D341Med (cell line): Measurements from ENCODE around the gene ANKRD55.
"Not testable (repeated sequence)": the region's sequence is repeated elsewhere in the genome, so short reads cannot be mapped to it uniquely, and the experiment has no call there.

ENCODE experiments used
- DNase-seq: peaks from one replicate; pipeline ENCODE4 v3.0.0; 2012; ENCODE audit warnings: low spot score

Gene ANKRD55

DNA sequence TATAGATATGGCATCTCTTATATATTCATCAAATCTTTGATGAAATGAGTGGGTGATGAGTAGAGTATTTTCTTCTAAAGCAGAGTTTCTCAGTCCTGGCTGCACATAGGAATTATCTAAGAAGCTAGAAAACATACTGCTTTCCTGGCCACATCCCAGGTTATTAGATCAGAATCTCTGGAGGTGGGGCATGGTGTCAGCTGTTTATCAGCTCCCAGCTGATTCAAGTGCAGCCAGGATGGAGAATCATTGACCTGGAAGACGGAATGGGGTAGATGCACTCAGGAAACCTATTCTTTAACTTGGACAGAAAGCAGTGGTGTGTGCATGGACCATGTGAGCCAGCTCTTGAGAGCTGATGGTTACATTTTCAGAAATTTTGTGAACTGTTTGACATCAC lies 130.2 kb downstream of the ANKRD55 start:
- no peak for DNase-seq

DNA sequence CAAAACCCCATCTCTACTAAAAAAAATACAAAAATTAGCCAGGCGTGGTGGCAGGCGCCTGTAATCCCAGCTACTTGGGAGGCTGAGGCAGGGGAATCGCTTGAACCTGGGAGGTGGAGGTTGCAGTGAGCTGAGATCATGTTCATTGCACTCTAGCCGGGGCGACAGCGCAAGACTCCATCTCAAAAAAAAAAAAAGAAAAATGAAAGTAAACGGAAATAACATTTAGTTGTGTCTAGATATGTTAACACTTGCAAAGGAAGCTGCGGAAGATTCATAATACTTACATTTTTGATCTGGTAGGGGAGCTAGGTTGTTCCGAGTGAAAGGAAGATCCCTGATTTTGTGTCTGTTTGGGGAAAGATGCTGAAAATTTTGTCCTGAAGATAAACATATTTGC lies 130.9 kb downstream of the ANKRD55 start:
- DNase-seq: not testable (repeated sequence)

DNA sequence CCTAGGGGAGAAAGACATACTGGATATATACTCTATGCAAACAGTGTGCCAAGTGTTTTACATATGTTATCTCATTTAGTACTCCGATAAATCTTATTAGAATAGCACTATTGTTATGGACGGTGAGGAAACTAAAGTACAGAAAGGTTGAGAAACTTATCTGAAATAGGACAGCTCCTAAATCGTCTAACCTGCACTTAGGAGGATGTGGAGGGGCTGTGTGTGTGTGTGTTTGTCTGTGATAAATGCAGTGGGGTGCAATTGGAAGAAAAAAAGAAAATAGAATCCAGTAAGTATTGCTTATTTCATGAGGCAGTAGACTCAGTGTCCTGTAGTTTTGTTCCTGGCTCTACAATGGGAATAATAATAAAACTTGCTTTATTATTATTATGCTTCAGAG lies 131.9 kb downstream of the ANKRD55 start:
- DNase-seq: no peak

DNA sequence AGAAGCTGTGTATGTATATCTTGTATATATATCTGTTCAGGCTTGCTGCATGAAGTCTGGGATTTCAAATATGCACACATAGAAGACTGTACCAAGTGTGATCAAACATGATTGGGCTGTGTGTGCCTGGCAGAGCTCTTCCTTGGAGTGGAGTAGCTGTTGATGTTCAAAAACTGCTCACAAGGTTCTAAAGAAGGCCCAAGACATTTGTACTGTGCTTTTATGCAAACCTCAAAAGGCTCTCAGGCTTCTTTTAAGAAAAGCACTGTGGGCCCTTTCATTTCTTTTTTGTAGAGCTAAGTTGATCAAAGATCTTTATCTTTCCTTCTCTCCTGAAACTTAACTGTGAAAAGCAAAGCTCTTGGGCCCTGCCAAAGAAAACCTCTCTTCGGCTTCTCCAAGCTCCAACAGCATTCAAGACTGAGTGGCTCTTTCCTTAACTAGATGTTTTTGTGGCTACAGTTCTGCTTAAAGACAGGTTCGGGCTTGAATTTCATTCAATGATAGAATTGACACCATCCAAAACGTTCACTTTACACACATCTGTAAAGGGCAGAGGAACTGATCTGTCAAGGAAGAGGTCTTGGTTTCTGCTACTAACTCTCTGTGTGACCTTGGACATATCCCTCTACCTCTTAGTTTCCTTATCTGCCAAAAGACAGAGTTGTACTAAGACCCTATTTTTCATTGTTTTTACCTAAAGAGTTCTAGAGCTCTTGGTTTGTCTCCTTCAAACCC lies 132.5 kb downstream of the ANKRD55 start:
- DNase-seq: no peak

DNA sequence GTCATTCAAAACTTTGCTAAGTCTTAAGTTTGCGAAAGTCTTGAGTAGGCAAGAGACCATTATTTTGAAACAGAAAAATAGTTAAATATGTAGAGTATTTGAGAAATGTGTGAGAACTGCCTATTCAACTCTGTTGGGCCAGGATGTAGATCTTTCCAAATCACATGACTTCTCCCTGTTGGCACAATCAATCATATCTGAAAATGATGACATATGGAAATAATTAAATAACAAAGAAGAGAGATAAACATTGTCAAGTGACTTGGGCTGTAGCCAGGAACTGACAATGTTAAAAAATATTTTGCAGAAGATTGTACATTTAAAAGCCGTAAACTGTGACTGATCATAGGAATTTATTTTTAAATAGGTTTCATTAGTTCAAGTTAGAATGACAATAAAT lies 133.8 kb downstream of the ANKRD55 start:
- no peak for DNase-seq

DNA sequence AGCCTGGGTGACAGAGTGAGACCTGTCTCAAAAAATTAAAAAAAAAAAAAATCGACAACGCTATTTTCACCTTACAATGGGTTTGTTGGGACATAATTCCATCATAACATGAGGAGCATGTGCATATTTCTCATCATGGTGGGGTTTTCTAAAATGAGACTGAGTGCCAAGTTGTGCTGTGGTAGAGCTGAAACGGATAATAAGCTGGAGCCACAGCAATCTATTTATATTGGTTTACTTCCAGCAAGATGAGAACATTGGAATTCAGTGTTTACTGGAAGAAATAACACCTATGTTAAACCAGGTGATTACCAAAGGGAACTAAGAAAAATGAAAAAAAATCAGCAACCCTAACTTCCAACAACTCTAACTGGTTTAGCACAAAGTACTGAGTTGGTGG lies 136.1 kb downstream of the ANKRD55 start:
- DNase-seq: no peak

DNA sequence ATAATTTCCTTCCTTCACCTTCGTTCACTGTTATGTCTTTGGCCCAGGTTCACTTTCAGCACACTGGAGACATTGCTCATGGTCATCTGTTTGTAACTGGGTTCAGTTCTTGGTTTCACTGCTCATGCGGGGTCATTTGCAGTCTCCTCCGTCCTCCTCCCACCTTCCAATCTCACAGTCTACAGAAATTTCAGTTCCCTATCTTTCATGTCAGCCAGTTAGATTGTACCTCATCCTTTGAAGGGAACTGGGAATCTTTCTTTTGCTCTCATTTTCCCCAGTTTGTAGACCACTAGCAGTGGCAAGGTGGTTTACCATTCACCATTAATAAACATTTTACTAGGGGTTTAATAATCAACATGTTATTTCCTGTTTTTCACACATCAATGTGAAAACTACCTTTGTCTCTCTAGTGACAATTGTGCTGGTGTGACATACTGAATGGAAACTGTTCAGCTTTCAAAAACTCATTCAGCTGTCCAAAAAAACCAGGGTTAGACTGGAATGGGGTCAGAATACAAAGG lies 137.5 kb downstream of the ANKRD55 start:
- no peak for DNase-seq

DNA sequence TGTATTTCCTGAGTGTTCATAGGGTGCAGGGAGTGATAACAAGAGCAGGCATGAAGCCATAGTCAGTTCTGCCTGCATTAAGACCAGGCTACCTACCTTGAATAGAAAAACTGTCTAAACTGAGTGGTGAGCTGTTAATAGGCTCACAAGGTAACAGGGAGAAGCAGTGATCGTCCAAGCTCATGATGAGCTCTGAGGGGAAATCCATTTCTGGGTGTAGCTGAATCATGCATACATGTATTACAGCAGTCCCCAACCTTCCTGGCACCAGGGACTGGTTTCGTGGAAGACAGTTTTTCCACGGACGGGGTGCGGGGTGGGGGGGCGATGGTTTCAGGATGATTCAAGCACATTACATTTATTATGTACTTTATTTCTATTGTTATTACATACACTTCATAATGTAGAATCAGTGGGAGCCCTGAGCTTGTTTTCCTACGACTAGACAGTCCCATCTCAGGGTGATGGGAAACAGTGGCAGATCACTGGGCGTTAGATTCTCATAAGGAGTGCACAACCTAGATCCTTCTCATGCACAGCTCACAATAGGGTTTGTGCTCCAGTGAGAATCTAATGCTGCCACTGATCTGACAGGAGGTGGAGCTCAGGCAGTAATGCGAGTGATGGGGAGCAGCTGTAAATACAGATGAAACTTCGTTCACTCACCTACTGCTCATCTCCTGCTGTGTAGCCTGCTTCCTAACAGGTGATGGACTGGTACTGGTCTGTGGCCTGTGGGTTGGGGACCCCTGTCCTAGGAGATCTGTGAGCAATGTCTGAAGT lies 138.4 kb downstream of the ANKRD55 start:
- no peak for DNase-seq

DNA sequence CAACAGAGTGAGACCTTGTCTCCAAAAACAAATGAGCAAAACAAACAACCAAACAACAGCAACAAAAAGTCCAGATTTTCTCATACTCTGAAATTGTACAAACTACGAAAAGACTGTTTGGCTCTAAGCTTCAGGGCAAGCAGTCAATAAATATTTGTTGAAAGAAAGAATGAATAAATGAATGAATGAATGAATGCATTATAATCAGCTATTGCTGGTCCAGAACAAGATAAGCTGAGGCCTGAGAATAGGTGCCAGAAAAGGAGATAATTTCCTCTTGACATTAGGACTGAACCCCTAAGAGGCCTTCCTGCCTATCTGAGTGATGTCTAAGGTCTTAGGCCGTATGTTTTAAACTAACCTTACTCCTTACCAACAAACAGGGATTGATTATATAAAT lies 139.2 kb downstream of the ANKRD55 start:
- no peak for DNase-seq

DNA sequence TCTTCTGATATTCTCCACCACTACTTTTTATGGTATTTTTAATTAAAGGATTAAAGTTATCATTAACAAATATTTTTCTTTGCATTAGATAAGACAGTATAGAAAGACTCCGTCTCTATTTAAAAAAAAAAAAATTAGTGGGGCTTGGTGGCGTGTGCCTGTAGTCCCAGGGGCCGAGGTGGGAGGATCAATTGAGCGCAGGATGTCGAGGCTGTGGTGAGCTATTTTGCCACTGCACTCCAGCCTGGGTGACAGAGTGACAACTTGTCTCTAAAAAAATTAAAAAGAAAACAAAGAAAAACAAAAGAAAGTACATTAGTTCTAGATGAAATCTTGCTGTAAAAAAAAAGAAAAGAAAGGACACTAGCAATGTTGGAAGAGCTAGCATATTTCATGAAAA lies 141.0 kb downstream of the ANKRD55 start:
- DNase-seq: no peak

DNA sequence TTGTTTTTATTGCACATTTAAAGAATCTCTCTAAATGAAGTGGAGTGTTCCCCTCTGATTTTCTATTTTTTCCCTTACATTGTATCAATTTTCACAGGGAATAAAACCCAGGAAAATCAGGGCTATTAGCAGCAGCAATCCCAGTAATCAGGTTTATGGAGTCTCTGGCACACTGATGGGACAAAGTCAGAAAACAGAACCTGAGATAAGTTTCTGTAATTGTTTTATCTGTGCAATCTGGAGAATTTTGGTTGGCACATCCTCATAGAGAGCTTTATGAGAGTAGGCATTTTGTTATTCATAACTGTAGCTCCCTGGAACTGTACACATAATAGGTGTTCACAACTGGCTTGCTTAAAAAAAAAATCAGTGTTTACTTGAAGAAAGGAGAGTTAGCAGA lies 141.5 kb downstream of the ANKRD55 start:
- no peak for DNase-seq

DNA sequence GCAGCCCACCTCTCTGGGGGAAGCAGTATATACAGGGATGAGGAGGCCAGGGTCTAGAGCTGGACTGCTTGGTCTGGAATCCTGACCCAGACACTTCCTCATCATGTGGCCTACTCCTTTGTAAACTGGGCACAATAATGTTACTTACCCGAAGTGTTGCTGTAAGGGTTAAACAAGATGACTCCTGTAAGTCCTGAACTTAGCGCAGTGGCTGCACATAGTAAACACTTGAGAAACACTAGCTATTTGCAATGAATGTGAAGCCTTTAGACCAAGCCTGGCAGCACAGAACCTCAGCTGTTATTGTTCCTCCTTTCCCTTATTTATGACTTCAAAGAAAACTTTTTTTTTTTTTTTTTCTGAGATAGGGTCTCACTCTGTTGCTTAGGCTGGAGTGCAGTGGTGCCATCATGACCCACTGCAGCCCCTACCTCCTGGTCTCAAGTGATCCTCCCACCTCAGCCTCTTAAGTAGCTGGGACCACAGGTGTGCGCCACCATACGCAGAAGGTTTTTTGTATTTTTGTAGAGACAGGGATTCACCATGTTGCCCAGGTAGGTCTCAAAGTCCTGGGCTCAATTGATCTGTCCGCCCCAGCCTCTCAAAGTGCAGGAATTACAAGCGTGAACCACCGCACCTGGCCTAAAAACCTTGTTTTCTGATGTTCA lies 142.2 kb downstream of the ANKRD55 start:
- DNase-seq: no peak

DNA sequence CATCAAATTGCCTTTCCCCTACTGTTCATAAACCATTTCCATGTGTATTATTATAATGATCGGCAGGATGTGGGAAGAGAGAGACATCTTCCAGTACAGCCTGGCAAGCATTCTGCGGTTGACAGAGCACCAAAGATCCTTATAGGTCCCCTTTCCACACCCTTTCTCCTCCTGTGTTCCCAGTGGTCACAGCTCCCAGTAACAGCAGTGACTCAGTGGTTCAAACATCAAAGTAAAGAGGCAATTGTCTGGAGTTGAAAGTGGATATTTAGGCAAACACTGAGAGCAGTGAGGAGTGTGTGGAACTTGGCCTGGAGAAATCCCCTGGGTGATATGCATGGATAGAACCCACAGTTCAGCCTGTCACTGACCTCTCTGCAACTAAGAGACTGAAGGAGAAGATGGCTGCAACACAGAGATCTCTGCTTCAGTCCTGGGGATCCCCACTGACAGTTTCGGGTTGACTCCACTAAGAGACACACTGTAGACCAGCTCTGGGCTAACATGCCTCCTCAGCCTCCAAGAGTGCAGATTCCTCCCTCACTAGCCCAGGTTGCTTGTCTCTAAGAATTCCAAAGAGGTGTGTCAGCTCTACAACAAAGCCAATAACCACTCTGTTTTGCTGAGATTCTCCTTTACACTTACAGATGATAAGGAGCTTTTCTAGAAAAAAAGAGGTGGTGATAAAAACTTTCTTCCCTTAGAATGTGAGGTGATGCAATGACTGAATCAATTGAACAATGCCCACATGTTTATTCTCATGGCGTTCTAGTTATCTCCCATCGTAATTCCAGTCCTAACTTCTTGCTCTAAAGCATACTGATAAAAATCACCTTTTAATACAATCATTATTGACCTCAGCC lies 143.9 kb downstream of the ANKRD55 start:
- no peak for DNase-seq

DNA sequence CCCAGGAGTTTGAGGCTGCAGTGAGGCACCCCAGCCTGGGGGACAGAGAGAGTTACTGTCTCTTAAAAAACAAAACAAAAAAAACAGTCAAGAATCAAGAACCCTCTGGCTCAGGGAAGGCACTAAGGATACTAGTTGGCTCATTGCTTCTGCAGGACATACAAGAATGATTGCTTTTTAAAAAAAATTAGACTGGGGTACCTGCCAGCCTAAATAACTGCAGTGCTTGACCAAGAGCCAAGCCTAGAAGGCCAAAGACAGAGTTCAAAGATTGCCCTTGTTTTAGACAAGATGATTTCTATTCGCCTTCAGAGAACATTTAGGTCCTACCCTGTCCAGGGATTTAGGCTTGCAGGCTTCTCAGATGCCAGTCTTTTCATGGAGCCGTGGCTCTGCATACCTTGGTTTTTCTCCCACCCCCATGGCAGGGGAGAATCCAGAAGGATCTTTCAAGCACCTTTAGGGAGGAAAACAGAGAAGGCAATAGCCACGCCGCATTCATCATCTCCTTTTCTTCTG lies 144.6 kb downstream of the ANKRD55 start:
- DNase-seq: no peak

DNA sequence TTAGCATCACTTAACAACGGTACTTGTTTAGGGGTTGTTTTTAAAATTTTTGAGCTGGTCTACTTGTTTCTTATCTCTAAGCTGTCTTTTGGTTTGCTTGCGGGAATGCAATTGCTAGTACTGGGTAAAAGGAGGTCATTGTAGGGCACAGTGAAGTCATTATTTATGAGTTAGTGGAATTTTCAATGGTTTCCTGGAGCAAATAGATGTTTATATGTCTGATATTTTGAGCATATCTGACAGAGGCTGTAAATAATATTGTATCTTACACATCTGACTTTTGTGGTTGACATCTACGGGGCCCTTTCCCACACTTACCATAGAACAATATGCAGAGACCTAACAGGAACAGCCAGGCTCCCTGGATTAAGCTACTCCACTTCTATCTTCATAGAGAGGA lies 147.9 kb downstream of the ANKRD55 start:
- no peak for DNase-seq

DNA sequence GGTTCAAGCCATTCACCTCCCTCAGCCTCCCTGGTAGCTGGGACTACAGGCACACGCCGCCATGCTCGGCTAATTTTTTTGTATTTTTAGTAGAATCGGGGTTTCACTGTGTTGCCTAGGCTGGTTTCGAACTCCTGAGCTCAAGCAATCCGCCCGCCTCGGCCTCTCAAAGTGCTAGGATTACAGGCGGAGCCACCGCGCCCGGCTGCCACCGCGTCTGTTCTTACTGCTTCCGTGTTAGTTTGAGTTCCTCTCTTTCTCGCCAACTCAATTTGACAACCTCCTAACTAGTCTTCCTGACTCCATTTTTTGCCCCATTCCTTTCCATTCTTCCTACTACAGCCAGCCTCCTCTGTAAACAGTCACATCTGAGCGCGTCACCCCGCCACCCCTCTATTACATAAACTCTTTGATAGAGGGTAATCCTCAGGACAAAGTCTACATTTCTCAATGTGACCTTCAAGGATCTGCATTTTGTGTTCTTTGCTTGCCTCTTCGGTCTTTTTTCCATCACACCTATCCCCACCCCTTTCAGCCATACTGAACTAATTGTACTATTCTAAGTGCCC lies 149.8 kb downstream of the ANKRD55 start:
- no peak for DNase-seq

DNA sequence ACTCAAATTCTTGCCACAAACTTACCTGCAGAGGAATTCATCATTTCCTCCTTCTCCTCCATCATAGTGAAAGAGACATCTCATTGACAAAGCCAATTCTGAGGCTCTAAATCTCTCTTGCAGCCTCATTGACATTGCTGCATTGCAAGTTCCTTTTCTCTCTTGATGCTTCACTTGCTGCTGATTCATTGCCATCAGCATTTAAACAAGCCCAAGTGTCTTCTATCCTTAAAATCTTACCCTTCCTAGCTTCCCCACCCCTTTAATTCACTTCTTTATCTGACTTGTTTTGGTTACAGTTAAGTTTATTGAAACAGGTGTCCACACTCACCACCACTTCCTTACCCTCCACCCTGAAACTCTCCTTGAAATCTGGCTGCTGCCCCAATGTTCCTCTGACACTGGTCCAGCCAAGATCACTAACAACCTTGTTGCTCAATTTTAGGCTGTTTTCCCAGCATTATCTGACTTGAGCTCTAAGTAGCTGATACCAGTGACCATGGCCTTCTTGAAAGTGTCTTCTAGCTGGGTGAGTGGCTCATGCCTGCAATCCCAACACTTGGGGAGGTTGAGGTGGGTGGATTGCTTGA lies 152.0 kb downstream of the ANKRD55 start:
- not testable (repeated sequence) for DNase-seq

DNA sequence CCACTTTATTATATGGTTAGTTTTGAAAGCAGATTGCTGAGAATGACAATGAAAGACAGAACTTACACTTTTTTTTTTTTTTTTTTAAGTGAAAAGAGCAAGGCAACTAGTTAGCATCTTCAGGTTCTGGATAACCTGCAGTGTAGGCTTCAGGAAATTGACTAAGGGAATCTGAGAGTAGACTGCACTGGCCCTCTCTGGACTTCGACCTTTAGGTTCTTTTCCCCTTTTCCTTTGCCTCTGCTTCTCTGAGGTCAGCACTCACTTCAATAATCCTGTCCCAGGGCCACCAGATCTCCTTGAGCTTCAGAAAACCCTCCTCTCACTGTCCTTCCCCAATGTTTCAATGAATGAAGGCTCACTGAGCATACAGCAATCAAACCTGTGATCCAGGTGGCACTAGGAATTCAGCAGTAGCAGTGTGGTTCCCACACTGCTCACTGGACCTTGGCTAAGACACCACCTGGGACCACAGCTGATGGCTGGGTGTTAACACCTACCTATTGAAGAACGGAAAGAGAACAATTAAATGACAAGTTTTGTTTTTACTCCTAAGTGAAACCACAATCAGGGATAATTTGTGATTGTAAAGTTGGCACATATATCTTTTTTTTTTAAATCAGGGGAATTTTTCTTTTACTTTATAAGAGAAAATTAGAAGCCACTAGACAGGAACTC lies 152.6 kb downstream of the ANKRD55 start:
- DNase-seq: no peak

DNA sequence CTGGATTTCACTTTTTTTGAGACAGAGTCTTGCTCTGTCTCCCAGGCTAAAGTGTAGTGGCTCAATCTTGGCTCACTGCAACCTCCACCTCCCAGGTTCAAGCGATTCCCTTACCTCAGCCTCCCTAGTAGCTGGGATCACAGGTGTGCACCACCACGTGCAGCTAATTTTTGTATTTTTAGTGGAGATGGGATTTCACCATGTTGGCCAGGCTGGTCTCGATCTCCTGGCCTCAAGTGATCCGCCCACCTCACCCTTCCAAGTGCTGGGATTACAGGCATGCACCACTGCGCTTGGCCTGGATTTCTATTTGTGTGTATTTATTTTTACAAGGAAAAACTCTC lies 154.0 kb downstream of the ANKRD55 start:
- DNase-seq: not testable (repeated sequence)
